ENCODE data around the gene HPSE2.

DNA sequence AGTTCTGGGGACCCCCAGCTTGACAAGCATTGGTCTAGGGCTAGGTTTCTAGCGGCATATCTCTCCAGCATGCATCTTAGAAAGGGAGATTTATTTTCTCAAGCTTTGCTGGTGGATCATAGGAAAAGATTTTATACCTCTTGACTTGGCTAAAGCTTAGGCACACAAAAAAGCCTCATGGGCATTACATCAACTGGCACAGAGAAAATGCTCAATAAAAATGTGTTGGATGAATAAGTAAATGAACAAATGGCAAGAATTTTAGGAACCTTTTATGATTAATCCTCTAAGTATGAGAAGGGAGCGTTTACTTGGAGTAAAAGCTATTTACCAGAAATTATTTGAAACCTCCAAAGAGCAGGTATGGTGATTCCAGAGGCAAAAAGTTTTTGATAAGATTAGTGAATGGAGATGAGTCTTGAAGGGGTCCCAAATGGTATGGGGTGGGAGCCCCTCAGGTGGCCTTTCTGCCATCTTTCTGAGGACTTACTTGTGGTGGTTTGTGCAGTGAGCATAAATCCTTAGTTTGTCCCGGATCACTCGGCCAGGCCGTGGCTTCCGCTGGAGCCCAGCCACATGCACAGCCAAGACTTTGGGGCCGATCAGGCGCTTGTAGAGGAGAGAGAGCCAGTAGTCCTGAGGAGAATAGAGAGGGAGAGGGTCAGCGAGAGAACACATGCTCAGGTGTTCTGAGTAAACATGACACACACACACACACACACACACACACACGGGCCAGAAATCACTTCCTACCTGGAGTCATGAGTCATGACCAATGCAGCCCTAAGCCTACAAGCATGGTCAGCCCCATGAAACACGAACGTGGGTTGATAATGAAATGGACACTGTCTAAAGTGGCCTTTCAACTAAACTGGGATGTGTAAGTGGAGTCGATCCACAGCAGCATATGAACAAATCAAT is 745.8 kb downstream of the HPSE2 start:
- TF ChIP-seq POLR2A (IDR thresholded peaks at IDR 0.05; ENCODE audit: low read length): no peak
- TF ChIP-seq GATA1 (IDR thresholded peaks at IDR 0.05; ENCODE audit: low read depth, low read length): no peak
